BE2C (cell line): ENCODE measurements around the gene FAM9B.

Source experiments
- DNase-seq: peaks from one replicate; pipeline ENCODE4 v3.0.0-alpha.2; 2020
- H3K27me3 ChIP-seq: fragments of 250-450 bp; sonication (Bioruptor Pico); 2 replicates; pipeline ENCODE4 v1.5.1; 2020; ENCODE audit warnings: mild to moderate bottlenecking
- H3K36me3 ChIP-seq: fragments of 250-450 bp; sonication (Bioruptor Pico); 2 replicates; pipeline ENCODE4 v1.5.1; 2020; ENCODE audit warnings: mild to moderate bottlenecking
- H3K4me1 ChIP-seq: fragments of 250-450 bp; sonication (Bioruptor Pico); 2 replicates; pipeline ENCODE4 v1.5.1; 2020
- H3K4me3 ChIP-seq: 2 replicates; pipeline ENCODE4 v1.5.1; 2011; ENCODE audit warnings: low read depth, low read length
- H3K9me3 ChIP-seq: fragments of 250-450 bp; sonication (Bioruptor Pico); 2 replicates; pipeline ENCODE4 v1.5.1; 2020
- CTCF ChIP-seq: IDR thresholded peaks from 2 replicates; pipeline ENCODE4 v1.5.1; 2012; ENCODE audit warnings: mild to moderate bottlenecking, low read depth, low read length

FAM9B gene

GRCh38 chrX:9003041-9003440 is 30.9 kb downstream of the FAM9B start:
- H3K27me3 ChIP-seq: no peaks in the 10 kb centered on the region
- no peaks in the 10 kb centered on the region for H3K4me1 ChIP-seq
- H3K36me3 ChIP-seq: no peaks in the 10 kb centered on the region
- no peak for DNase-seq
- H3K4me3 ChIP-seq: no peak overlapping the region
- TF ChIP-seq CTCF: no peak
- no peaks in the 10 kb centered on the region for H3K9me3 ChIP-seq

- Histone ChIP-seq H3K27me3 (no peaks in the 10 kb centered on the region), H3K36me3 (no peaks in the 10 kb centered on the region), H3K4me3 (no peak overlapping the region), H3K9me3 (no peaks in the 10 kb centered on the region), H3K4me1 (no peaks in the 10 kb centered on the region)
- TF ChIP-seq CTCF: no peak
- DNase-seq: no peak
These were observed 45.5 kb downstream of the FAM9B start for GRCh38 chrX:8988446-8988845.

GRCh38 chrX:8987672-8988250 is 46.2 kb downstream of the FAM9B start:
- H3K9me3 ChIP-seq: no peaks in the 10 kb centered on the region
- no peaks in the 10 kb centered on the region for H3K36me3 ChIP-seq
- DNase-seq: no peak
- no peak for TF ChIP-seq CTCF
- H3K4me1 ChIP-seq: no peaks in the 10 kb centered on the region
- H3K27me3 ChIP-seq: no peaks in the 10 kb centered on the region
- H3K4me3 ChIP-seq: no peak overlapping the region

- no peaks in the 10 kb centered on the region for H3K36me3 ChIP-seq
- TF ChIP-seq CTCF: no peak
- no peaks in the 10 kb centered on the region for H3K27me3 ChIP-seq
- no peak overlapping the region for H3K4me3 ChIP-seq
- H3K4me1 ChIP-seq: no peaks in the 10 kb centered on the region
- no peak for DNase-seq
- no peaks in the 10 kb centered on the region for H3K9me3 ChIP-seq
These were observed 49.7 kb downstream of the FAM9B start for GRCh38 chrX:8984231-8984630.

- Histone ChIP-seq H3K4me1 (no peaks in the 10 kb centered on the region), H3K4me3 (no peak overlapping the region), H3K9me3 (no peaks in the 10 kb centered on the region), H3K27me3 (no peaks in the 10 kb centered on the region), H3K36me3 (no peaks in the 10 kb centered on the region)
- TF ChIP-seq CTCF: no peak
- DNase-seq: no peak
These were observed 52.2 kb downstream of the FAM9B start for GRCh38 chrX:8981723-8982122.

- TF ChIP-seq CTCF: no peak
- no peak for DNase-seq
- H3K27me3 ChIP-seq: no peaks in the 10 kb centered on the region
- H3K36me3 ChIP-seq: no peaks in the 10 kb centered on the region
- H3K9me3 ChIP-seq: no peaks in the 10 kb centered on the region
- no peaks in the 10 kb centered on the region for H3K4me1 ChIP-seq
- H3K4me3 ChIP-seq: no peak overlapping the region
These were observed 53.2 kb downstream of the FAM9B start for GRCh38 chrX:8980756-8981155.
